Natural killer cell (primary cell): ENCODE measurements around the gene FAM117A. TPM values are rescaled to one million over a fixed set of nuclear protein-coding genes. Genes with fewer than 3 reads are reported as not detected.

Experiments
- ATAC-seq, 3 donors: fragments of 150-1000 bp in 2 of 3; fragments of 200-7000 bp in 1 of 3; cut with Tn5 transposase; 1 replicate in 1 of 3; 2 replicates in 2 of 3; pipeline ENCODE4 v1.10.0; 2021; ENCODE audit warnings: mild to moderate bottlenecking in 2 of 3, moderate library complexity in 2 of 3
- DNase-seq, 2 donors: peaks; one replicate each; pipeline versions ENCODE4 v3.0.0 to v3.0.0-alpha.2; 2013 to 2021; ENCODE audit warnings: mixed read lengths in 1 of 2
- H3K27ac ChIP-seq: one replicate; pipeline ENCODE4 v1.5.1; 2013; ENCODE audit warnings: mild to moderate bottlenecking, low read length
- H3K27me3 ChIP-seq: one replicate; pipeline ENCODE4 v1.6.1; 2013; ENCODE audit warnings: low read length; ENCODE audit not compliant: control insufficient read depth, insufficient read depth
- H3K36me3 ChIP-seq: one replicate; pipeline ENCODE4 v1.6.1; 2013; ENCODE audit warnings: low read length; ENCODE audit not compliant: control insufficient read depth, insufficient read depth
- H3K4me1 ChIP-seq: one replicate; pipeline ENCODE4 v1.6.1; 2013; ENCODE audit warnings: low read length; ENCODE audit not compliant: control insufficient read depth, insufficient read depth
- H3K4me3 ChIP-seq: one replicate; pipeline ENCODE4 v1.5.1; 2013; ENCODE audit warnings: low read length
- H3K9me3 ChIP-seq: one replicate; pipeline ENCODE4 v1.6.1; 2013; ENCODE audit warnings: low read length; ENCODE audit not compliant: control insufficient read depth, insufficient read depth
- H3K27ac Mint-ChIP-seq, 2 donors: one replicate each; pipeline ENCODE4 v1.8.0; 2022; ENCODE audit warnings: mild to moderate bottlenecking in 2 of 2, mixed read lengths in 2 of 2, moderate library complexity in 1 of 2
- H3K27me3 Mint-ChIP-seq, 2 donors: one replicate each; pipeline ENCODE4 v1.8.0; 2022; ENCODE audit warnings: low read depth in 2 of 2, mixed read lengths in 2 of 2
- H3K36me3 Mint-ChIP-seq: one replicate; pipeline ENCODE4 v1.8.0; 2022; ENCODE audit warnings: mixed read lengths
- H3K4me1 Mint-ChIP-seq, 2 donors: one replicate each; pipeline ENCODE4 v1.8.0; 2022; ENCODE audit warnings: mixed read lengths in 2 of 2
- H3K4me3 Mint-ChIP-seq: one replicate; pipeline ENCODE4 v1.8.0; 2022; ENCODE audit warnings: mild to moderate bottlenecking, moderate library complexity, mixed read lengths
- H3K9me3 Mint-ChIP-seq, 2 donors: one replicate each; pipeline ENCODE4 v1.8.0; 2022; ENCODE audit warnings: mixed read lengths in 2 of 2
- CTCF ChIP-seq: fragments of 200-600 bp; IDR thresholded peaks from one replicate; pipeline ENCODE4 v1.8.0; 2022; ENCODE audit warnings: antibody characterized with exemption
- WGBS: methylation state at CpG from one replicate; pipeline ENCODE4 v1.1.7; 2013; ENCODE audit warnings: missing lambda C conversion rate; ENCODE audit not compliant: insufficient coverage; 5-methylcytosine and 5-hydroxymethylcytosine counted together
- intact Hi-C: fragments of 100-400 bp; cut with micrococcal nuclease; formaldehyde crosslinking; loops from one replicate; pipeline ENCODE4 v1.14.2; 2022
- total RNA-seq, 4 donors: library from RNA; stranded (reverse); fragments of 120-200 nt in 1 of 4; gene quantifications; one replicate each; pipeline versions ENCODE4 v1.2.3 to v1.2.4, GENCODE V29; 2013 to 2022

The FAM117A gene
- total RNA-seq, 3 donors from 2014 or later (not counting 1 experiment from before 2014, with no cell fraction given): 55.2 to 88.4 (median 79.2) TPM

DNA sequence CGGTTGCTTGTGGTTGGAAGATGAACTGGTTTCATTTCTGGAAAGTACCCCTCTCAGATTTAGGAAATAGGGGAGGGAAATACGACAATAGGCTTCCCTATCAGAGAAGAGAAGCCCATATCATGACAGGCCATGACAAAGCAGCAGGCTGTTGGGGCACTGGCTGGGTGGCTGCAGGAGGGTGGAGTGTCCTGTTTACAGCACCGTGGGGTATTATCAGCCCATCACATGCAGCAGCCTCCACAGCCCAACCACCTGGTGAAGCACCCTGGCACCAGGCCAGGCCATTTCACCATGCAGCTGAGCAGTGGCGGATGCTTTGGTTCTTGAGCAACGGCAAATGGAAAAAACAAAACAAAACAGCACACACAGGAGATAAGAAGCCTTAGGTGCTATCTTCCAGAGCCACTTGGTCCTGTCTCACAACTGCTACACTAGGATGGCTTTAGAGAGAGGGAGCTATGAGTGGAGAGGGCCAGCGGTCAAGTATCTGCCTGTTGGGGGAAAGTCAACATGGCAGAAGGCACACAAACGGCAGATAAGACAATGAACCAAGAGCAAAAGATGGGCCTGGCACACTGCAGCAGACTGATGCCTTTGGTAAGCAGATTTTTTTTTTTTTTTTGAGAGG lies 24.2 kb downstream of the FAM117A start:
- Histone ChIP-seq H3K4me3 (peak overlapping the region; percentile 34), H3K27me3 (no peaks in the 10 kb centered on the region), H3K4me1 (peaks cover 92% of the 10 kb centered on the region), H3K36me3 (no peaks in the 10 kb centered on the region), H3K27ac (peak overlapping the region; percentile 94), H3K9me3 (no peaks in the 10 kb centered on the region)
- Mint-ChIP-seq H3K9me3 (no peaks in the 10 kb centered on the region), H3K4me1 (peaks cover 84 to 87% of the 10 kb centered on the region in 2 donors), H3K27me3 (no peaks in the 10 kb centered on the region), H3K36me3 (no peaks in the 10 kb centered on the region), H3K4me3 (peak overlapping the region; percentile 94), H3K27ac (peak overlapping the region; percentile 99 to 100)
- intact Hi-C loops: loop anchor here (1.0 to 2.0 kb wide), 5 partner anchors 9 to 63 kb away; partner anchors contain the start of genes FAM117A and KAT7
- WGBS: 2% methylated on average over 6 of the region's 7 CpGs
- peak; percentile 94 to 100 for DNase-seq
- TF ChIP-seq CTCF: no peak
- ATAC-seq: peak; percentile 88 to 99 (median 95)

DNA sequence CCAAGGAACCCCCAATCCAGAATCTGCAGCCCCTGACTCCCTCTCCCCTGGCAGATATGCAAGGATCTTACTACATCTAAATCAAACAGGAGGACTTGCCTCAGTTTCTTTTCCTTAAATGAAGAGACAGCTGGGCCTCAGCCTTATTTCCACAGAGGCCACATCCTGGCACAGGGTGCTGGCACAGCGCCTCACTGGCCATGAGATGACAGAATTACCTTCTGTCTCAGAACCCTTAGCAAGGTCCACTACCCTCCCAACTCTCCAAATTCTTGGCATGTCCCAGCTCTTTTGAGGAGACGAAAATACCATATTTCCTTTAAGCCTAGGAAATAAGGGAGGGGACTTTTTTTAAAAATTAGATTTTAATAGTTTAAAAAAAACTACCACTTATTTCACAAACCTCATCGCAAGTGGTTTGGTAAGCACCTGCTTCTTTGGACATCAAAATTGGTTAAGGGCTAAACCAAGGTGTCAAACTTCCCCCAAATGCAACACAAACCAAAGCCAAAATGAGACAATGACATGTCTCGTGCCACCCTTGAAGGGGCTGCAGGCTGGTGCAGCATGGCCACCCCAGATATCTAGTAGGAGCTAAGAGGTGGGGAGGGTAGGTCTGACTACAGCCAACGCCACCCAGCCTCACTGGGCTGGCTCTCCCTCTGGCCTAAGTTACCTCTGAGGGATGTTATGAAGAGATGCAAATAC lies 25.3 kb downstream of the FAM117A start:
- WGBS: 32% methylated on average over 4 of the region's 5 CpGs
- Mint-ChIP-seq H3K27ac (peak overlapping the region; percentile 99 to 100), H3K27me3 (no peaks in the 10 kb centered on the region), H3K9me3 (no peaks in the 10 kb centered on the region), H3K36me3 (no peaks in the 10 kb centered on the region), H3K4me1 (peaks cover 86 to 87% of the 10 kb centered on the region in 2 donors), H3K4me3 (peak overlapping the region; percentile 94)
- ATAC-seq (peak in 2 of 3 donors; percentile 3 to 6), DNase-seq (peak in 1 of 2 donors; percentile 53)
- Histone ChIP-seq H3K4me3 (peak overlapping the region; percentile 16), H3K36me3 (peaks cover 2% of the 10 kb centered on the region), H3K27me3 (no peaks in the 10 kb centered on the region), H3K27ac (peak overlapping the region; percentile 94), H3K4me1 (peaks cover 88% of the 10 kb centered on the region), H3K9me3 (no peaks in the 10 kb centered on the region)
- intact Hi-C loops: loop anchor here (1.0 to 2.0 kb wide), 5 partner anchors 10 to 62 kb away; partner anchors contain the start of genes FAM117A and KAT7
- TF ChIP-seq CTCF: no peak

DNA sequence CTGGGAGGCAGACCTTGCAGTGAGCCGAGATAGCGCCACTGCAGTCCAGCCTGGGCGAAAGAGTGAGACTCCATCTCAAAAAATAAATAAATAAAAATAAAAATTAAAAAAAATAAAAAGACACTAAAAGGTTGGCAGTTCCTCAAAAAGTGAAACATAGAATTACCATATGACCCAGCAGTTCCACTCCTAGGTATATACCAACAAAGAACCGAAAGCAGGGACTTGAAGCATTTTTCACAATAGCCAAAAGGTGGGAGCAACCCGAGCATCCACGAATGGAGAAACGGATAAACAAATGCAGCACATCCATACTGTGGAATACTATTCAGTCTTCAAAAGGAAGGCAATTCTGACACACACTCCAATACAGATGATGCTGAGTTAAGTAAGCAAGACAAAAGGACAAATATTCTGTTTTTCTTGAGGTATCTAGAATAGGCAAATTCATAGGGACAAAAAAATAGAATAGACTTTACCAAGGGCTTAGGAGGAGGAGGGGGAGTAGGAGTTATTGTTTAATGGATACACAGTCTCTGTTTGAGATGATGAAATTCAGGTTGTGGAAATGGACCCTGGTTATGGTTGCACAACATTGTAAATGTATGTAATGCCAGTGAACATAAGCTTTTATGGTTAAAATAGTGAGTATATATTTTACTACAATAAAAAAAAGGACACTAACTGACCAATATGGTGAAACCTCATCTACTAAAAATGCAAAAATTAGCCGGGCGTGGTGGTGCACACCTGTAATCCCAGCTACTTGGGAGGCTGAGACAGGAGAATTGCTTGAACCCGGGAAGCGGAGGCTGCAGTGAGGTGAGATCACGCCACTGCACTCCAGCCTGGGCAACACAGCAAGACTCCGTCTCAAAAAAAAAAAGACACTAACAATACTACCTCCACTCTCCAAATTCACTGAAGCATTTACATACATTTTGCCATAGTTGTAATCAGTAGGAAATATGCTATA lies 29.1 kb downstream of the FAM117A start:
- no peak for DNase-seq
- H3K27ac Mint-ChIP-seq: peak overlapping the region; percentile 99 to 100
- H3K9me3 Mint-ChIP-seq: no peaks in the 10 kb centered on the region
- Histone ChIP-seq H3K27me3 (no peaks in the 10 kb centered on the region), H3K4me3 (no peak overlapping the region), H3K9me3 (no peaks in the 10 kb centered on the region), H3K27ac (no peak overlapping the region), H3K36me3 (peaks cover 34% of the 10 kb centered on the region), H3K4me1 (peaks cover 70% of the 10 kb centered on the region)
- peaks cover 7% of the 10 kb centered on the region for H3K36me3 Mint-ChIP-seq
- peak overlapping the region; percentile 35 for H3K4me3 Mint-ChIP-seq
- ATAC-seq: no peak
- WGBS: 92% methylated on average over 11 of the region's 13 CpGs
- no peaks in the 10 kb centered on the region for H3K27me3 Mint-ChIP-seq
- intact Hi-C loops: no loop called here
- H3K4me1 Mint-ChIP-seq: peaks cover 74 to 75% of the 10 kb centered on the region in 2 donors
- TF ChIP-seq CTCF: no peak
